Mesenchymal stem cell (in vitro differentiated cells and primary cell): ENCODE results near the gene TNFAIP2.
"Not testable (repeated sequence)": the region's sequence is repeated elsewhere in the genome, so short reads cannot be mapped to it uniquely, and the experiment has no call there.

Experiments used
- DNase-seq: peaks from one replicate; pipeline ENCODE4 v3.0.0-alpha.2; 2013
- H2AFZ ChIP-seq: one replicate; pipeline ENCODE4 v1.6.1; 2013; ENCODE audit warnings: low read depth, mild to moderate bottlenecking, control low read depth, inconsistent platforms, low read length, moderate library complexity
- H2AK5ac ChIP-seq: 2 replicates; pipeline ENCODE4 v1.6.1; 2013; ENCODE audit warnings: low read length, moderate library complexity, mild to moderate bottlenecking, inconsistent platforms; ENCODE audit not compliant: severe bottlenecking
- H2BK120ac ChIP-seq: one replicate; pipeline ENCODE4 v1.6.1; 2013; ENCODE audit warnings: low read depth, mild to moderate bottlenecking, inconsistent platforms, low read length, moderate library complexity
- H2BK12ac ChIP-seq, 2 experiments: one replicate each; pipeline ENCODE4 v1.6.1; 2013; ENCODE audit warnings: inconsistent platforms in 2 of 2, low read length in 2 of 2, mild to moderate bottlenecking in 2 of 2, moderate library complexity in 2 of 2, control low read depth in 1 of 2
- H2BK15ac ChIP-seq: one replicate; pipeline ENCODE4 v1.6.1; 2013; ENCODE audit warnings: mild to moderate bottlenecking, low read depth, inconsistent platforms; ENCODE audit not compliant: poor library complexity, severe bottlenecking
- H2BK5ac ChIP-seq: 2 replicates; pipeline ENCODE4 v1.6.1; 2013; ENCODE audit warnings: low read depth, mild to moderate bottlenecking, low read length, control low read depth, inconsistent platforms; ENCODE audit not compliant: poor library complexity, severe bottlenecking
- H3K14ac ChIP-seq, 2 experiments: one replicate each; pipeline ENCODE4 v1.6.1; 2013; ENCODE audit warnings: inconsistent platforms in 2 of 2, low read length in 2 of 2, control low read depth in 1 of 2, mild to moderate bottlenecking in 1 of 2, moderate library complexity in 1 of 2
- H3K18ac ChIP-seq, 2 experiments: one replicate each; pipeline ENCODE4 v1.6.1; 2013; ENCODE audit warnings: inconsistent platforms in 2 of 2, low read length in 2 of 2, control low read depth in 1 of 2, low read depth in 1 of 2, mild to moderate bottlenecking in 1 of 2
- H3K23ac ChIP-seq, 2 experiments: one replicate each; pipeline ENCODE4 v1.6.1; 2013; ENCODE audit warnings: inconsistent platforms in 2 of 2, low read length in 2 of 2, mild to moderate bottlenecking in 2 of 2, moderate library complexity in 2 of 2, control low read depth in 1 of 2
- H3K27ac ChIP-seq: 2 replicates; pipeline ENCODE4 v1.5.1; 2013; ENCODE audit warnings: mild to moderate bottlenecking, moderate library complexity, low read length, control low read depth, inconsistent platforms; ENCODE audit not compliant: poor library complexity, severe bottlenecking
- H3K27me3 ChIP-seq, 2 experiments: 2 replicates each; pipeline versions ENCODE4 v1.6.1 to v1.7.0; 2013; ENCODE audit warnings: low read length in 2 of 2, mild to moderate bottlenecking in 2 of 2, moderate library complexity in 2 of 2, control low read depth in 1 of 2, inconsistent platforms in 1 of 2; ENCODE audit not compliant: control insufficient read depth in 1 of 2, insufficient read depth in 1 of 2
- H3K36me3 ChIP-seq, 2 experiments: 2 replicates each; pipeline versions ENCODE4 v1.6.1 to v1.7.0; 2013; ENCODE audit warnings: low read length in 2 of 2, control low read depth in 1 of 2, inconsistent platforms in 1 of 2, low read depth in 1 of 2, mild to moderate bottlenecking in 1 of 2; ENCODE audit not compliant: insufficient read depth in 2 of 2, control insufficient read depth in 1 of 2
- H3K4ac ChIP-seq, 2 experiments: one replicate each; pipeline ENCODE4 v1.6.1; 2013; ENCODE audit warnings: inconsistent platforms in 2 of 2, low read length in 2 of 2, mild to moderate bottlenecking in 2 of 2, moderate library complexity in 2 of 2, control low read depth in 1 of 2, low read depth in 1 of 2
- H3K4me1 ChIP-seq: 2 replicates; pipeline ENCODE4 v1.6.1; 2013; ENCODE audit warnings: low read depth, low read length, control low read depth; ENCODE audit not compliant: control insufficient read depth, insufficient read depth
- H3K4me2 ChIP-seq: 2 replicates; pipeline ENCODE4 v1.6.1; 2013; ENCODE audit warnings: low read length, mild to moderate bottlenecking, inconsistent platforms; ENCODE audit not compliant: poor library complexity, severe bottlenecking
- H3K4me3 ChIP-seq, 2 experiments: 2 replicates each; pipeline versions ENCODE4 v1.5.1 to v1.7.0; 2013; ENCODE audit warnings: low read length in 2 of 2, mild to moderate bottlenecking in 2 of 2, control low read depth in 1 of 2, low read depth in 1 of 2; ENCODE audit not compliant: insufficient read depth in 1 of 2
- H3K79me1 ChIP-seq: replicated peaks from 2 replicates; pipeline ENCODE4 v1.6.1; 2013; ENCODE audit warnings: mild to moderate bottlenecking, control low read depth, low read length, inconsistent platforms; ENCODE audit not compliant: poor library complexity, severe bottlenecking
- H3K9ac ChIP-seq: 2 replicates; pipeline ENCODE4 v1.7.0; 2013; ENCODE audit warnings: mild to moderate bottlenecking, low read length, moderate library complexity
- H3K9me3 ChIP-seq: 2 replicates; pipeline ENCODE4 v1.7.0; 2013; ENCODE audit warnings: mild to moderate bottlenecking, low read length; ENCODE audit not compliant: control insufficient read depth
- H4K8ac ChIP-seq: one replicate; pipeline ENCODE4 v1.6.1; 2013; ENCODE audit warnings: inconsistent platforms, mild to moderate bottlenecking, low read length, moderate library complexity
- H4K91ac ChIP-seq: one replicate; pipeline ENCODE4 v1.6.1; 2013; ENCODE audit warnings: mild to moderate bottlenecking, low read length, inconsistent platforms
- WGBS: methylation state at CpG from one replicate; pipeline ENCODE4 v1.1.7; 2013; ENCODE audit warnings: mixed read lengths; 5-methylcytosine and 5-hydroxymethylcytosine counted together

The TNFAIP2 gene

GRCh38 chr14:103118663-103119404 lies 4.4 kb upstream of the TNFAIP2 start:
- H2BK5ac ChIP-seq: no peak overlapping the region
- WGBS: 84% methylated on average over 7 of the region's 9 CpGs
- H2AK5ac ChIP-seq: peak overlapping the region; percentile 28
- peak overlapping the region in 1 of 2 experiments; percentile 56 for H3K14ac ChIP-seq
- peak overlapping the region; percentile 78 for H2BK120ac ChIP-seq
- no peaks in the 10 kb centered on the region for H3K9me3 ChIP-seq
- H3K4me1 ChIP-seq: peaks cover 43% of the 10 kb centered on the region
- peak overlapping the region; percentile 89 for H4K8ac ChIP-seq
- H2BK15ac ChIP-seq: peak overlapping the region; percentile 82
- H3K9ac ChIP-seq: peak overlapping the region; percentile 31
- no peak overlapping the region for H3K27ac ChIP-seq
- H3K4me3 ChIP-seq: no peak overlapping the region
- H3K4ac ChIP-seq: peak overlapping the region; percentile 34 to 84
- H3K18ac ChIP-seq: peak overlapping the region; percentile 56 to 87
- no peak overlapping the region for H2AFZ ChIP-seq
- H4K91ac ChIP-seq: peak overlapping the region; percentile 93
- H3K79me1 ChIP-seq: no peaks in the 10 kb centered on the region
- H3K27me3 ChIP-seq: no peaks in the 10 kb centered on the region
- H2BK12ac ChIP-seq: peak overlapping the region; percentile 14 to 93
- no peak for DNase-seq
- H3K23ac ChIP-seq: no peak overlapping the region
- H3K4me2 ChIP-seq: no peak overlapping the region
- H3K36me3 ChIP-seq: no peaks in the 10 kb centered on the region

- H3K18ac ChIP-seq, H3K23ac ChIP-seq, H3K14ac ChIP-seq, H3K27ac ChIP-seq, H3K4me3 ChIP-seq, H3K9ac ChIP-seq, DNase-seq, H2AK5ac ChIP-seq, H3K4me2 ChIP-seq, H3K27me3 ChIP-seq, H3K4ac ChIP-seq, H3K36me3 ChIP-seq, H4K91ac ChIP-seq, H3K9me3 ChIP-seq, H2AFZ ChIP-seq, H3K79me1 ChIP-seq, H4K8ac ChIP-seq, H2BK120ac ChIP-seq, H2BK5ac ChIP-seq: not testable (repeated sequence)
- Histone ChIP-seq H2BK12ac (peak overlapping the region in 1 of 2 experiments; percentile 10), H2BK15ac (peak overlapping the region; percentile 33), H3K4me1 (peaks cover 50% of the 10 kb centered on the region)
- WGBS: 97% methylated on average over 8 of the region's 8 CpGs
These were observed 3.7 kb upstream of the TNFAIP2 start for GRCh38 chr14:103119527-103119926.

- Histone ChIP-seq H3K9me3 (no peaks in the 10 kb centered on the region), H3K23ac (no peak overlapping the region), H3K4me3 (peak overlapping the region in 1 of 2 experiments; percentile 40), H3K9ac (peak overlapping the region; percentile 47), H2AK5ac (peak overlapping the region; percentile 94), H3K4ac (peak overlapping the region; percentile 68 to 97), H3K4me2 (no peak overlapping the region), H3K36me3 (peaks cover under 1 to 6% of the 10 kb centered on the region in 2 experiments), H4K91ac (peak overlapping the region; percentile 92), H3K79me1 (peaks cover 2% of the 10 kb centered on the region), H3K18ac (peak overlapping the region; percentile 75 to 98), H2AFZ (peak overlapping the region; percentile 57), H2BK5ac (peak overlapping the region; percentile 3), H2BK12ac (peak overlapping the region; percentile 56 to 100), H3K27ac (peak overlapping the region; percentile 38), H3K4me1 (peaks cover 60% of the 10 kb centered on the region), H2BK15ac (peak overlapping the region; percentile 92), H2BK120ac (peak overlapping the region; percentile 98), H3K14ac (peak overlapping the region in 1 of 2 experiments; percentile 76), H4K8ac (peak overlapping the region; percentile 80), H3K27me3 (no peaks in the 10 kb centered on the region)
- DNase-seq: peak; percentile 65
- 49% methylated on average over 16 of the region's 18 CpGs for WGBS
These were observed 2.0 kb upstream of the TNFAIP2 start for GRCh38 chr14:103121121-103121845.
